GM10847 (cell line): ENCODE data around the gene ADGRE1.

Source experiments
- POLR2A ChIP-seq: IDR thresholded peaks from 2 replicates; pipeline ENCODE4 v1.6.1; 2011; ENCODE audit not compliant: insufficient read length; ENCODE audit errors: extremely low read depth

The ADGRE1 gene

GRCh38 chr19:6925801-6926751 is 38.7 kb downstream of the ADGRE1 start:
- TF ChIP-seq POLR2A, result no peak

GRCh38 chr19:6930190-6930589 is 42.8 kb downstream of the ADGRE1 start:
- no peak for TF ChIP-seq POLR2A

- TF ChIP-seq POLR2A, result no peak
Measured at GRCh38 chr19:6935069-6935468, 47.7 kb downstream of the ADGRE1 start.

GRCh38 chr19:6935618-6936017 is 48.2 kb downstream of the ADGRE1 start:
- no peak for TF ChIP-seq POLR2A

- no peak for TF ChIP-seq POLR2A
Measured at GRCh38 chr19:6945733-6946132, 58.4 kb downstream of the ADGRE1 start.

GRCh38 chr19:6947745-6948144 is 60.4 kb downstream of the ADGRE1 start:
- TF ChIP-seq POLR2A, result no peak

- TF ChIP-seq POLR2A, result no peak
Measured at GRCh38 chr19:6948884-6949283, 61.5 kb downstream of the ADGRE1 start.

GRCh38 chr19:6952956-6953355 is 65.6 kb downstream of the ADGRE1 start:
- no peak for TF ChIP-seq POLR2A

- no peak for TF ChIP-seq POLR2A
Measured at GRCh38 chr19:6955082-6955481, 67.7 kb downstream of the ADGRE1 start.

GRCh38 chr19:6956573-6956972 is 69.2 kb downstream of the ADGRE1 start:
- no peak for TF ChIP-seq POLR2A

GRCh38 chr19:6958791-6959190 is 71.4 kb downstream of the ADGRE1 start:
- TF ChIP-seq POLR2A, result no peak

GRCh38 chr19:6963244-6963852 is 76.0 kb downstream of the ADGRE1 start:
- TF ChIP-seq POLR2A, result no peak

- TF ChIP-seq POLR2A, result no peak
Measured at GRCh38 chr19:6963937-6964336, 76.6 kb downstream of the ADGRE1 start.

- no peak for TF ChIP-seq POLR2A
Measured at GRCh38 chr19:6967967-6968366, 80.6 kb downstream of the ADGRE1 start.

- TF ChIP-seq POLR2A, result no peak
Measured at GRCh38 chr19:6969490-6969889, 82.1 kb downstream of the ADGRE1 start.

GRCh38 chr19:6970021-6970420 is 82.6 kb downstream of the ADGRE1 start:
- TF ChIP-seq POLR2A, result no peak
